ENCODE results near the gene PXMP4. TPM values are rescaled to one million over a fixed set of nuclear protein-coding genes. Genes with fewer than 3 reads are reported as not detected.

Gene PXMP4
- total and polyA plus RNA-seq, 2 of the 4 experiments (the other 2 are of a cell fraction), result 3.6 to 7.1 TPM

GRCh38 chr20:33672426-33673113 lies 47.5 kb downstream of the PXMP4 start:
- WGBS, 2 experiments (ENCODE audit: extremely low coverage in 2 of 2, insufficient read length in 1 of 2), result 62% methylated on average over 5 of the region's 17 CpGs; no CpG with 5 or more reads in 1 of the 2 experiments
- Histone ChIP-seq H3K23ac (ENCODE audit: low read depth, low read length) (peak overlapping the region; percentile 96; the same call in 1 of the 2 replicates), H4K91ac (ENCODE audit: insufficient read depth, low read depth, low read length) (no peak overlapping the region), H4K5ac (ENCODE audit: low read depth, low read length) (no peak overlapping the region), H3K4me2 (ENCODE audit: low read depth, low read length) (peak overlapping the region; percentile 99), H3K9me3 (ENCODE audit: control insufficient read depth, insufficient read depth, low read length) (no peaks in the 10 kb centered on the region), H2BK5ac (ENCODE audit: low read depth, low read length, poor library complexity, severe bottlenecking) (no peak overlapping the region), H3K14ac (replicated peaks; ENCODE audit: low read depth, low read length) (peak overlapping the region; percentile 100; the same call in 1 of the 2 replicates), H4K20me1 (ENCODE audit: insufficient read depth, low read length) (peaks cover 22% of the 10 kb centered on the region; the same call in 1 of the 2 replicates), H3K36me3 (ENCODE audit: control insufficient read depth, insufficient read depth, low read length) (peaks cover 13% of the 10 kb centered on the region), H3K56ac (ENCODE audit: extremely low read depth, insufficient read depth, low read length) (no peak overlapping the region), H3K4me3 (ENCODE audit: insufficient read depth, low read depth, low read length) (no peak overlapping the region), H2BK20ac (ENCODE audit: low read depth, low read length) (0 out of 2 replicates have a peak overlapping the region, but pooled peaks have one; percentile 25), H2BK120ac (ENCODE audit: low read depth, low read length) (no peak overlapping the region), H2BK15ac (ENCODE audit: low read depth, low read length) (no peak overlapping the region), H3K27me3 (ENCODE audit: control insufficient read depth, insufficient read depth, low read length) (no peaks in the 10 kb centered on the region), H3K79me1 (ENCODE audit: low read depth in 1 of 2, low read length in 2 of 2) (peaks cover 12 to 65% of the 10 kb centered on the region in 2 experiments; a peak in 3 of 4 replicates), H3K9ac (ENCODE audit: low read depth, low read length) (peak overlapping the region; percentile 99; the same call in 1 of the 2 replicates), H4K8ac (ENCODE audit: low read depth in 2 of 2, low read length in 2 of 2) (peak overlapping the region in 1 of 2 experiments; percentile 79; a peak in 1 of 4 replicates), H2AFZ (replicated peaks; ENCODE audit: low read length, poor library complexity) (peak overlapping the region; percentile 48), H3K27ac (ENCODE audit: insufficient read depth, low read length) (no peak overlapping the region), H3K18ac (ENCODE audit: low read depth, low read length) (no peak overlapping the region), H3K9me1 (ENCODE audit: insufficient read depth, low read length) (peaks cover 22% of the 10 kb centered on the region), H2AK9ac (replicated peaks; ENCODE audit: low read depth, low read length, poor library complexity) (peak overlapping the region; percentile 97), H2AK5ac (ENCODE audit: low read depth, low read length) (peak overlapping the region; percentile 98), H3K4me1 (ENCODE audit: control insufficient read depth, insufficient read depth, low read length) (peaks cover 29% of the 10 kb centered on the region), H3K4ac (ENCODE audit: low read depth, low read length) (peak overlapping the region; percentile 96; the same call in 1 of the 2 replicates)
- no TSS peak for BruUV-seq (replicated peaks)
- CTCF ChIA-PET, result no interaction called here
- in situ Hi-C loops (cut with MboI; ENCODE audit: low sequenced_read_pairs) (no loop called here), dilution Hi-C loops (cut with HindIII; ENCODE audit: low sequenced_read_pairs, unreplicated experiment) (no loop called here), intact Hi-C loops (cut with micrococcal nuclease) (no loop called here)
- POLR2A ChIA-PET (ENCODE audit: unreplicated experiment), result no interaction called here
- ATAC-seq (ENCODE audit: low read depth) (no peak), DNase-seq (no peak)
- TF ChIP-seq CHD1 (IDR thresholded peaks at IDR 0.05; ENCODE audit: low read depth, low read length) (no peak), BHLHE40 (IDR thresholded peaks at IDR 0.05; ENCODE audit: low read depth, low read length) (no peak)
